ENCODE results near the gene OST4.
"Not testable (repeated sequence)": the region's sequence is repeated elsewhere in the genome, so short reads cannot be mapped to it uniquely, and the experiment has no call there.

OST4 gene

DNA sequence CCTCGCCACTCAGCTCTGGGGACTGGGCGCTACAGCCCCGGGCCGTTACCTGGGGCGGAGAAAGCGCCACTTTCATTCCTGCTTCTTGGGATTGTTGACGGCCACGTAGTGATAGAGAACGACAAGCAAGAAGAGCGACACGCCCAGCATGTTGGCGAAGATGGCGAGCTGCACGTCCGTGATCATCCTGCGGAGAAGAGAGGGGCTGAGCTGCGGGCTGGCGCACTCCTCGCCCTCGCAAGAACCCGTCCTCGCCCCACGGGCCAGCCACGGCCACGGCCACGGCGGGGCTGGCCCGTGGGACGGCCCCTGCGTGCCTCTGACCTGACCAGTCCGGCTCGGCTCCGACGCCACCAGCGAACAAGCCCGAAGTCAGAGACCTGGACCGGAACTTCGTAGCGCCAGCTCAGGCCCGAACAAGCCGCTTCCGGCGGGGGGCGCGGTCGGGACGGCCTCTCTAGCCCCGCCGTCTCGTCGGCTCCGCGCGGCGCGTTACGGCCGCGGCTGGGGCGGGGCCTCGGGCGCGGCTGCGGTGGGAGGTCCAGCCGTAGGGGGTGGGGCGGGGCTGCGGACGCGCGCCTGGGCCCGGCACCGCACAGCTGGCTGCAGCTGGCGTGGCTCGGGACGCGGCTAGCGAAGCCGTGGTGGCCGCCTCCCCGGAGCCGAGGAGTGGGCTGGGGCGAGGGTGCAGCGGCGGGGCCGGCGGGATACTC is at the start of gene OST4:
OST4 (minus strand) TSS at position 378 of the 713 bp plus-strand sequence.
- no peak for TF ChIP-seq EZH2 (optimal IDR thresholded peaks at IDR 0.05; ENCODE audit: low read depth, low read length)
- TF ChIP-seq, protein P1, sequence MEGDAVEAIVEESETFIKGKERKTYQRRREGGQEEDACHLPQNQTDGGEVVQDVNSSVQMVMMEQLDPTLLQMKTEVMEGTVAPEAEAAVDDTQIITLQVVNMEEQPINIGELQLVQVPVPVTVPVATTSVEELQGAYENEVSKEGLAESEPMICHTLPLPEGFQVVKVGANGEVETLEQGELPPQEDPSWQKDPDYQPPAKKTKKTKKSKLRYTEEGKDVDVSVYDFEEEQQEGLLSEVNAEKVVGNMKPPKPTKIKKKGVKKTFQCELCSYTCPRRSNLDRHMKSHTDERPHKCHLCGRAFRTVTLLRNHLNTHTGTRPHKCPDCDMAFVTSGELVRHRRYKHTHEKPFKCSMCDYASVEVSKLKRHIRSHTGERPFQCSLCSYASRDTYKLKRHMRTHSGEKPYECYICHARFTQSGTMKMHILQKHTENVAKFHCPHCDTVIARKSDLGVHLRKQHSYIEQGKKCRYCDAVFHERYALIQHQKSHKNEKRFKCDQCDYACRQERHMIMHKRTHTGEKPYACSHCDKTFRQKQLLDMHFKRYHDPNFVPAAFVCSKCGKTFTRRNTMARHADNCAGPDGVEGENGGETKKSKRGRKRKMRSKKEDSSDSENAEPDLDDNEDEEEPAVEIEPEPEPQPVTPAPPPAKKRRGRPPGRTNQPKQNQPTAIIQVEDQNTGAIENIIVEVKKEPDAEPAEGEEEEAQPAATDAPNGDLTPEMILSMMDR (IDR thresholded peaks at IDR 0.05; ENCODE audit: low read length): peak; percentile 8; the same call in 1 of the 2 replicates
- Histone ChIP-seq H3K9ac (ENCODE audit: low read length) (peak within 1 kb of the TSS; percentile 88), H3K4me2 (ENCODE audit: low read depth, low read length) (peak within 1 kb of the TSS; percentile 94), H3K9me3 (replicated peaks; ENCODE audit: insufficient read depth, low read length) (no peaks in the 10 kb centered on the region), H4K20me1 (ENCODE audit: insufficient read depth, low read length) (no peaks in the 10 kb centered on the region), H2AFZ (ENCODE audit: low read length) (peak within 1 kb of the TSS; percentile 78), H3K27ac (ENCODE audit: low read length) (peak within 1 kb of the TSS; percentile 61; the same call in 1 of the 2 replicates), H3K9me2 (replicated peaks; ENCODE audit: insufficient read depth, low read length) (no peaks in the 10 kb centered on the region), H3K4me1 (ENCODE audit: low read length) (peaks cover 42% of the 10 kb centered on the region), H3K36me3 (replicated peaks; ENCODE audit: insufficient read depth, low read length) (no peaks in the 10 kb centered on the region), H3K27me3 (replicated peaks; ENCODE audit: insufficient read depth, low read length) (no peaks in the 10 kb centered on the region), H3K4me3 (ENCODE audit: low read length) (peak within 1 kb of the TSS; percentile 100), H3F3A (ENCODE audit: insufficient read depth, low read length) (peaks cover 14% of the 10 kb centered on the region), H3K79me2 (ENCODE audit: low read length) (peaks cover 33% of the 10 kb centered on the region)
- DNase-seq: peak; percentile 94

DNA sequence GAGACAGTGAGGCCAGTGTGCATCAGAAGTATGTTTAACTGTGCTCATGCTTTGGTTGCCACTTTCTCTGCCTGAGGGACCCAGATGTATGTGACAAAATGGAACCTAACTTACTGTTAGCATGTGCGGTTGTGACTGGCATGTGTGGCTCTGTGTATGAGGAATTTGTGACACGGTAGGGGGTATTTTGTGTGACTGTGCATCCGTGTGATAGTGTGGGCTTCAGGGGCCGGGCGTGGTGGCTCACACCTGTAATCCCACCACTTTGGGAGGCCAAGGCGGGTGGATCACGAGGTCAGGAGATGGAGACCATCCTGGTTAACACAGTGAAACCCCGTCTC is 47.8 kb upstream of the OST4 start:
- H3F3A ChIP-seq (ENCODE audit: insufficient read depth, low read length); H3K27ac ChIP-seq (ENCODE audit: low read length); H2AFZ ChIP-seq (ENCODE audit: low read length); H3K79me2 ChIP-seq (ENCODE audit: low read length); H3K4me3 ChIP-seq (ENCODE audit: low read length); DNase-seq; H3K9me3 ChIP-seq (replicated peaks; ENCODE audit: insufficient read depth, low read length); H3K9me2 ChIP-seq (replicated peaks; ENCODE audit: insufficient read depth, low read length); H3K27me3 ChIP-seq (replicated peaks; ENCODE audit: insufficient read depth, low read length); H3K4me1 ChIP-seq (ENCODE audit: low read length); H3K9ac ChIP-seq (ENCODE audit: low read length); H3K36me3 ChIP-seq (replicated peaks; ENCODE audit: insufficient read depth, low read length); H3K4me2 ChIP-seq (ENCODE audit: low read depth, low read length); H4K20me1 ChIP-seq (ENCODE audit: insufficient read depth, low read length): not testable (repeated sequence)

DNA sequence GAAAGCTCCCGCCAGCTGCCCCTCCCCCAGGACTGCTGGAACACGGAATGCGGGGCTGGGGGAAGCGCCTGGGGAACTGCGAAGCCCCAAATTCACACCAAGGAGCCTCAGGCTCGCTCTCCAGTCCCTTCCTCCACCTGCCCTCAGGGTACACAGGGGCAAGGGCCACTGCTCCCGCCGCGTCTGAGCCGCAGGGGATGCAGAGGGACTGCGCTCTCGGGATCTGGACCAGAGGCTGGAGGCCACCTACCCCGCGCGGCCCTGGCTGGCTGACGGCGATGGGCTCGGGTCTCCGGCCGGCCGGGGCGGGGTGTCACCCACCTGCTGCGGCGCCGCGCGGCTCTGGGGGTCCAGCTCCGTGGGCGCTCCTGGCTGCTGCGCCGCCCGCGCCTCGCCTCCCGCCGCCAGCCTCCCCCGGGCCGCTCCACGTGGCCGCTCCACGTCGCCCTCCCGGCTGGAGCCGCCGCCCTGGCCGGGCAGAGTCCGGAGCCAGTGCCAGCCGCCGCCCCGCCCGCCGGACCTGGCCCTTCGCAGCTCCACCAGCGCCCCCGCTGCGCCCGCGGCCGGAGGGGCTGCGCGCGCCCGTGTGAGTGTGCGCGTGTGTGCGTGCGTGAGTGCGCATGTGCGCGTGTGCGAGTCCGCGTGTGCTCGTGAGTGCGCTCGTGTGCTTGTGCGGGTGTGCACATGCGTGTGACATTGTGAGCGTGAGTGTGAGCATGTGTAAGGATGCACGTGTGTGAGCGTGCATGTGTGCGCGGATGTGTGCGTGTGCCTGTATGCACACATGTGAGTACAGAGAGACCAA is 47.3 kb upstream of the OST4 start, which contains the start of gene CGREF1:
CGREF1 (minus strand) TSS at position 604 of the 805 bp plus-strand sequence. CDS start 14,762 bp downstream, outside the sequence.
- Histone ChIP-seq H3K9me2 (replicated peaks; ENCODE audit: insufficient read depth, low read length) (no peaks in the 10 kb centered on the region), H3F3A (ENCODE audit: insufficient read depth, low read length) (no peaks in the 10 kb centered on the region), H3K27ac (ENCODE audit: low read length) (no peak within 1 kb of the TSS), H4K20me1 (ENCODE audit: insufficient read depth, low read length) (no peaks in the 10 kb centered on the region), H3K9ac (ENCODE audit: low read length) (no peak within 1 kb of the TSS), H2AFZ (ENCODE audit: low read length) (no peak within 1 kb of the TSS), H3K4me3 (ENCODE audit: low read length) (no peak within 1 kb of the TSS), H3K9me3 (replicated peaks; ENCODE audit: insufficient read depth, low read length) (no peaks in the 10 kb centered on the region), H3K4me2 (ENCODE audit: low read depth, low read length) (no peak within 1 kb of the TSS), H3K79me2 (ENCODE audit: low read length) (no peaks in the 10 kb centered on the region), H3K36me3 (replicated peaks; ENCODE audit: insufficient read depth, low read length) (no peaks in the 10 kb centered on the region), H3K27me3 (replicated peaks; ENCODE audit: insufficient read depth, low read length) (peaks cover 4% of the 10 kb centered on the region; the same call in 1 of the 2 replicates), H3K4me1 (ENCODE audit: low read length) (no peaks in the 10 kb centered on the region)
- no peak for DNase-seq
- no peak for TF ChIP-seq EZH2 (optimal IDR thresholded peaks at IDR 0.05; ENCODE audit: low read depth, low read length)
- TF ChIP-seq, protein P1 (IDR thresholded peaks at IDR 0.05; ENCODE audit: low read length): no peak
- TF ChIP-seq EZH2phosphoT487 (IDR thresholded peaks at IDR 0.05; ENCODE audit: low read length): no peak
